Measurements from ENCODE around the gene ATP6V1F. TPM values are rescaled to one million over a fixed set of nuclear protein-coding genes. Genes with fewer than 3 reads are reported as not detected.
"Not testable (repeated sequence)": the region's sequence is repeated elsewhere in the genome, so short reads cannot be mapped to it uniquely, and the experiment has no call there.

Gene ATP6V1F
- total and polyA plus RNA-seq, 2 experiments from 2014 or later, result 96.5 to 243 TPM

- no peaks in the 10 kb centered on the region for H3K9me2 ChIP-seq (ENCODE audit: insufficient read depth)
- peaks cover 43% of the 10 kb centered on the region for H3K27me3 ChIP-seq (replicated peaks; ENCODE audit: insufficient read depth)
- peak overlapping the region; percentile 43; the same call in 1 of the 2 replicates for H3K4me3 ChIP-seq
- peak overlapping the region; percentile 57 for H2AFZ ChIP-seq
- DNase-seq, result peak; percentile 49
- no peaks in the 10 kb centered on the region for H3K9me3 ChIP-seq (ENCODE audit: low read depth)
- WGBS, 2 experiments (ENCODE audit: low coverage in 1 of 2, low lambda C conversion rate in 2 of 2, missing lambda C conversion rate in 2 of 2), result 7 to 8% methylated on average over 35 to 40 of the region's 42 CpGs
- no peak overlapping the region for H3K27ac ChIP-seq
- H3K4me2 ChIP-seq (ENCODE audit: unreplicated experiment), result peak overlapping the region; percentile 54
- no peaks in the 10 kb centered on the region for H4K20me1 ChIP-seq (ENCODE audit: insufficient read depth)
- TF ChIP-seq EZH2 (IDR thresholded peaks at IDR 0.05; ENCODE audit: insufficient read depth, poor library complexity, severe bottlenecking) (peak; percentile 86), EZH2phosphoT487 (IDR thresholded peaks at IDR 0.05; ENCODE audit: insufficient read depth, low read depth) (no peak)
- no peaks in the 10 kb centered on the region for H3K36me3 ChIP-seq (ENCODE audit: low read depth)
- H3K4me1 ChIP-seq (ENCODE audit: insufficient read depth), result no peaks in the 10 kb centered on the region
- in situ Hi-C loops (cut with MboI), result loop anchor here (10.0 kb wide), 1 partner anchor 185 kb away; no protein-coding TSS in a partner anchor
- H3K9ac ChIP-seq, result no peak overlapping the region
- no peaks in the 10 kb centered on the region for H3K79me2 ChIP-seq (ENCODE audit: insufficient read depth)
- H3F3A ChIP-seq (ENCODE audit: insufficient read depth), result no peaks in the 10 kb centered on the region
Observed at GRCh38 chr7:128909625-128910568, 47.2 kb downstream of the ATP6V1F start.

GRCh38 chr7:128910569-128910945, 47.9 kb downstream of the ATP6V1F start, which contains the start of gene KCP:
TSS of gene KCP (minus strand) at chr7:128910709. CDS start at chr7:128910676, 33 bp downstream.
- Histone ChIP-seq H3K27me3 (replicated peaks; ENCODE audit: insufficient read depth) (peaks cover 43% of the 10 kb centered on the region), H3F3A (ENCODE audit: insufficient read depth) (no peaks in the 10 kb centered on the region), H3K9me2 (ENCODE audit: insufficient read depth) (no peaks in the 10 kb centered on the region), H3K9ac (no peak within 1 kb of the TSS), H3K79me2 (ENCODE audit: insufficient read depth) (no peaks in the 10 kb centered on the region), H3K4me1 (ENCODE audit: insufficient read depth) (no peaks in the 10 kb centered on the region), H2AFZ (peak within 1 kb of the TSS; percentile 57), H3K4me3 (peak within 1 kb of the TSS; percentile 43; the same call in 1 of the 2 replicates), H3K27ac (no peak within 1 kb of the TSS), H3K9me3 (ENCODE audit: low read depth) (no peaks in the 10 kb centered on the region), H3K4me2 (ENCODE audit: unreplicated experiment) (peak within 1 kb of the TSS; percentile 54), H4K20me1 (ENCODE audit: insufficient read depth) (no peaks in the 10 kb centered on the region), H3K36me3 (ENCODE audit: low read depth) (no peaks in the 10 kb centered on the region)
- TF ChIP-seq EZH2 (IDR thresholded peaks at IDR 0.05; ENCODE audit: insufficient read depth, poor library complexity, severe bottlenecking) (no peak), EZH2phosphoT487 (IDR thresholded peaks at IDR 0.05; ENCODE audit: insufficient read depth, low read depth) (no peak)
- in situ Hi-C loops (cut with MboI), result no loop called here
- no peak for DNase-seq
- 33 to 53% methylated on average over 11 to 24 of the region's 34 CpGs for WGBS, 2 experiments (ENCODE audit: low coverage in 1 of 2, low lambda C conversion rate in 2 of 2, missing lambda C conversion rate in 2 of 2)

DNA sequence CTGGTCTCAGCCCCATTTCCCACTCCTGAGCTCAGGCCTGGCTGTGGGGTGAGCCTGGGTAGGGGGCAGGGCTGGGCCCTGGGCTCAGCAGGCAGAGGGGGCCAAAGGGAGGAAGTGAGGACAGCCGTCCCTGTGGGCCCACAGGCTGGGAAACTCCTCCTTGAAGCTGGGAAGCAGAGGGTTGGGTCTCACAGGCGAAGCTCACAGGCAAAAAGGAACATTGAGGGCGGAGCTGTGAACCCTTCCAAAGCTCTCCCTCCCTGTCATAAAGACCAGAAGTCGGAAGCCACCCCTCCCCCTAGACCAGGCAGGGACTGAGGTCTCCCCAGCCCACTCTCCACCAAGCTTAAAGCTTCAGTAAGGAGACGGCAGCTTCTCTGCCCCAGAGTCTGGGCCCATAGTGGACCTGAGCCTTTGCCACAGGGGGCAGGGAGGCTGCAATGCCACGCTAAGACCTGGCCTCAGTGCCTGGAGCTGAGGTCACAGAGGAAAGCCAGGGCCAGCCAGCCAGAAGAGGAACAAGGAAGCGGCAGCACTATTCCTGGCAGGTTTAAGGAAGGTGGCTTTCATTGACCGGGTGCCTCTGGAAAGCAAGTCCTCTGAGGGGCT, 48.9 kb downstream of the ATP6V1F start:
- Histone ChIP-seq H2AFZ (no peak overlapping the region), H3K27ac (no peak overlapping the region), H3K9me2 (ENCODE audit: insufficient read depth) (no peaks in the 10 kb centered on the region), H3K27me3 (replicated peaks; ENCODE audit: insufficient read depth) (peaks cover 48% of the 10 kb centered on the region), H3K79me2 (ENCODE audit: insufficient read depth) (no peaks in the 10 kb centered on the region), H3K4me1 (ENCODE audit: insufficient read depth) (no peaks in the 10 kb centered on the region), H3K9me3 (ENCODE audit: low read depth) (no peaks in the 10 kb centered on the region), H3K4me3 (no peak overlapping the region), H4K20me1 (ENCODE audit: insufficient read depth) (no peaks in the 10 kb centered on the region), H3K9ac (no peak overlapping the region), H3K36me3 (ENCODE audit: low read depth) (no peaks in the 10 kb centered on the region), H3F3A (ENCODE audit: insufficient read depth) (no peaks in the 10 kb centered on the region), H3K4me2 (ENCODE audit: unreplicated experiment) (no peak overlapping the region)
- WGBS, 2 experiments (ENCODE audit: low coverage in 1 of 2, low lambda C conversion rate in 2 of 2, missing lambda C conversion rate in 2 of 2), result 61 to 62% methylated on average over 7 to 8 of the region's 8 CpGs
- in situ Hi-C loops (cut with MboI), result no loop called here
- no peak for TF ChIP-seq EZH2phosphoT487 (IDR thresholded peaks at IDR 0.05; ENCODE audit: insufficient read depth, low read depth)
- TF ChIP-seq EZH2 (IDR thresholded peaks at IDR 0.05; ENCODE audit: insufficient read depth, poor library complexity, severe bottlenecking), result no peak
- no peak for DNase-seq

- Histone ChIP-seq H3F3A (ENCODE audit: insufficient read depth) (no peaks in the 10 kb centered on the region), H3K79me2 (ENCODE audit: insufficient read depth) (no peaks in the 10 kb centered on the region), H4K20me1 (ENCODE audit: insufficient read depth) (no peaks in the 10 kb centered on the region), H3K4me2 (ENCODE audit: unreplicated experiment) (no peak overlapping the region), H3K4me3 (no peak overlapping the region), H3K27ac (no peak overlapping the region), H3K9ac (no peak overlapping the region), H3K4me1 (ENCODE audit: insufficient read depth) (no peaks in the 10 kb centered on the region), H3K27me3 (replicated peaks; ENCODE audit: insufficient read depth) (peaks cover 56% of the 10 kb centered on the region), H3K9me2 (ENCODE audit: insufficient read depth) (no peaks in the 10 kb centered on the region), H3K36me3 (ENCODE audit: low read depth) (no peaks in the 10 kb centered on the region), H2AFZ (no peak overlapping the region), H3K9me3 (ENCODE audit: low read depth) (no peaks in the 10 kb centered on the region)
- WGBS, 2 experiments (ENCODE audit: low coverage in 1 of 2, low lambda C conversion rate in 2 of 2, missing lambda C conversion rate in 2 of 2), result 84 to 90% methylated on average over 3 of the region's 3 CpGs
- in situ Hi-C loops (cut with MboI), result no loop called here
- DNase-seq, result no peak
- TF ChIP-seq EZH2phosphoT487 (IDR thresholded peaks at IDR 0.05; ENCODE audit: insufficient read depth, low read depth) (no peak), EZH2 (IDR thresholded peaks at IDR 0.05; ENCODE audit: insufficient read depth, poor library complexity, severe bottlenecking) (no peak)
Observed at GRCh38 chr7:128912281-128912680, 49.6 kb downstream of the ATP6V1F start.

GRCh38 chr7:128912709-128913495, 50.2 kb downstream of the ATP6V1F start:
- H2AFZ ChIP-seq; H3K9me2 ChIP-seq (ENCODE audit: insufficient read depth); H3K9ac ChIP-seq; H3K9me3 ChIP-seq (ENCODE audit: low read depth); H3K4me1 ChIP-seq (ENCODE audit: insufficient read depth); H3K36me3 ChIP-seq (ENCODE audit: low read depth); H3F3A ChIP-seq (ENCODE audit: insufficient read depth); in situ Hi-C loops (cut with MboI); H4K20me1 ChIP-seq (ENCODE audit: insufficient read depth); H3K4me3 ChIP-seq; H3K4me2 ChIP-seq (ENCODE audit: unreplicated experiment); H3K79me2 ChIP-seq (ENCODE audit: insufficient read depth); DNase-seq; H3K27ac ChIP-seq: not testable (repeated sequence)
- H3K27me3 ChIP-seq (replicated peaks; ENCODE audit: insufficient read depth), result peaks cover 53% of the 10 kb centered on the region
- WGBS, 2 experiments (ENCODE audit: low coverage in 1 of 2, low lambda C conversion rate in 2 of 2, missing lambda C conversion rate in 2 of 2), result 65 to 93% methylated on average over 3 to 10 of the region's 20 CpGs

Data from GM23248 (cell line).